GM21619 (cell line): ENCODE data around the gene CLDN11.

Experiments
- ATAC-seq: cut with Tn5 transposase; IDR thresholded peaks from one replicate; pipeline ENCODE4 v1.9.1; 2021; ENCODE audit not compliant: unreplicated experiment

CLDN11 gene

DNA sequence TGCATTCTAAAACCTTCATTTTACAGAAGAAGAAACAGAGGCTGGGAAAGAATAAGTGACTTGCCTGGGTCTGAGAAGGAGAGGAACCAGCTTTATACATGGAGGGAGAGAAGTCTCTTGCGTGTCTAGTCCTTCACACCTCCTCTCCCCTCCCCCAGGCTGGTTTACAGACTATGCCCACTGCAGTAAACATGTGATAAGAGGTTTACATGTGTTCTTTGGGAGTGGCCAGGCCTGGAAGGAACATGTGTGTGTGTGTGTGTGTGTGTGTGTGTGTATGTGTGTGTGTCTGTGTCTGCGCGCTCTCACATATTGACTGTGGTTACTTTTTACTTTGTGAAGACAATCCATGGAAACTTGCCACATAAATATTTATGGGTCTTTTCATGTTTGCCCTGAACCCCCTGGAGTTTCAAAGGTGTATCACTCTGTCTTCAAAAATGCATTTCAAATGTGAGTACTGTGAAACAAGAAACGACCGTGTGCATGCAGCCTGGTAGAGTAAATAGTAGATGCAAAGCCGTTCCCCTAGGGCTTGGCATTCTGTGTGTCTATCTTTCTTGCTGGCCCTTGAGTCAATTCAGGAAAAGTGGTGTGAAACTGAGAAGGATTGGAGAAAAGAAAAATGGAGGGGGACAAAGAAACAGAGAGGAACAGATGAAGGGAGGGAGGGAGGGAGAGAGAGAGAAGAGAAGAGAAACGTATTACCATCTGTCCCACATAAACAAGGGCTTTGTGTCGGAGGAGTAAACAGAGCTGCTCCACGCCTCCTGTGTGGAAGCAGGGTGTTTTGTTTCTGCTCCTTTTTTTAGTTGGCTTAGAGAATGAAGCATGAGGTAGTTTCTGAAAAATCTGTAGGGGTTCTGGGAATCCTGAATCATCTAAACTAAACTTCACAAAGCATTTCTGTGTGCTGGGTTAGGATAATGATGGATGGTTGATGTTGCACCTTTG, 51.7 kb downstream of the CLDN11 start:
- no peak for ATAC-seq

DNA sequence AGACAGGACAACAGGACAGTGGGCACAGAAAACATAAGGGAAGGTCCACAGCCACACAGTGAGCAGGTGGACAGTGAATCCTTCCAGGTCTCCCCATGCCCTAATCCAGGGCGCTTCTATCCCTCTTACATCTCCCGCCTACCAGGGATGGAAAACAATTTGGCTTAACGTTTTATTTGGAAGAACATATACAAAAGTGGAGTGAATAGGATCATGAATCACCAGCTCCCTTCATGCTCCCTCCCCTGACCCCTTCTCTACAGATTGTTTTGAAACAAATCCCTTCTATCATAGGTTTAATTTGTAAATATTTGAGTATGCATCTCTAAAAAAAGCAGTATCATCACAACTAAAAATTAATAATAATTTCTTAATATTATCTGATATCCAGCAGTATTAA, 52.5 kb downstream of the CLDN11 start:
- ATAC-seq = no peak

DNA sequence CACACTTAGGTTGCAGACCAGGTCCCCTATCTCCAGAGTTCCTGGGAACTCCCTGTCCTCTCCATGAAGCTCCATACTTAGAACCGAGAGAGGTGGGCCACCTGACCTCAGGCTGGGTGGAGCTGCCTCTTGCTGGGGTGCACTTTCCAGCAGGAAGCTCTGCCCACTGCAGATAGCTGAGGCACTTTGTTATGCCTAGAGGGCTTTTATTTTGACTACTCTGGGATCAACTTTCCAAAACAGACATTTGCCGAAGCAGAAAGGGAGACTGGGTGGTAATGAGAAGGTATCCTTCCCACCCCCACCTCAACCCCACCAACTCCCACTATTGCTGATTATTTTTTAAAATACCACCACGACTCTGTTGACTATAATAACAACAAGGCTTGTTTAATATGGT, 54.7 kb downstream of the CLDN11 start:
- no peak for ATAC-seq

DNA sequence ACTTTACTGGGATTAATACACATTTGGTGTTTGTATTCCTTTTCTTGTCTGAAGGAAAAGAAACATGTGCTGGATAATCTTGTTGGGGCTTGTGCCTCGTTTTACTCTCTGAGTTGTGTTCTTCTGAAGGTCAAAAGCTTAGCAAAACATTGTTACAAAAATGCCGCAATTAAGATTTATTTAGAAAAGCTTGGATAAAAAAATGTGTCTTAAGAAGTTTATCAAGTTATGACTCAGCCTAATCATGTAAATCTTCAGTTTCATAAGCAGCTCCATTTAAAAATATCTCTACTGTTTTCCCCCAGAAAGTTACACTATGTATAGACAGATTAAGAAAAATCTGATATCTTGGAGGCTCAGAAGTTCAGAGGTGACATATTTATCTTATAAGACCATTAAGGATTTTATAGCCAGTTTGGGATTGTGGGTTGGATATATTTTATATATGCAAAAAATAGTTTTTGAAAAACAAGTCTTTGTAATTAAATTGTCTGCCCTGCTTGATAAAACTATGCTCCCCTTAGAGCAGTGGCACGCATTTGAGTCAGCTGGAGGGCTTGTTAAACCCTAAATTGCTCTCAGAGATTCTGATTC, 56.5 kb downstream of the CLDN11 start:
- no peak for ATAC-seq

DNA sequence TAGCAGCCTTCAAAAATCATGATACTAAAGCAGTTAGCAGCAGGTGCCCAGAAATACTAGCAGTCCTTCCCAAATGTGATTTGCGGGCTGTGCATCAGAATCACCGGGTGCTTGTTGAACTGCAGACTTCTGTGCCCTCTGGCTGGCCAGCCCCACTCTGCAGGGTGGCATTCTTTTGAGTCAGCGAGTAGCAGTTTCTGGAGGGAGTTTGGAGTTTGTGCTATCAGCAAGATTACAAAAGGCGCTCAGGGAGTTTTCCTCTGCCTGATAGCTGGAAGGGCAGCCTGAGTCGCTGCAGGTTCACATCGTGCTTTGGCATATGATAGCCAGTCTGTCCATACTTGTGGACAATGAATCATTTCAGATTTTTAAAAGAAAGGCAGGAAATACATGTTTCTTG, 57.6 kb downstream of the CLDN11 start:
- ATAC-seq = no peak

DNA sequence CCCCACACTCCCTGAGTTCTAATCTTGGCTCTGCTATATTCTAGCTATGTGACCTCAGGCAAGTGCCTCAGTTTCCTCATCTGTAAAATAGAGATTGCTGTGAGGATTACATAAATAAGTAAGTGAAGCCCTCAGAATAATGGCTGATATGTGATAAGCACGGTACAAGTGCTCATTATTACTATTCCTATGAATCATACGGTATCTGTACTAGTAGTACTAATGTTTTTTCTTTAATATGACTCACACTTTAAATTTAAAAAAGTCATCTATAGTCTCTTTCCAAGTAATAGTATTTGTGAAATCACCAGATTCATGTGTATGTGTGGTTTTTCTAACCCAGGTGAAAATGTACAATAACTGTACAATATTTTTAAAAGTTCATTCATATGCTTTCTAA, 58.7 kb downstream of the CLDN11 start:
- ATAC-seq = no peak

DNA sequence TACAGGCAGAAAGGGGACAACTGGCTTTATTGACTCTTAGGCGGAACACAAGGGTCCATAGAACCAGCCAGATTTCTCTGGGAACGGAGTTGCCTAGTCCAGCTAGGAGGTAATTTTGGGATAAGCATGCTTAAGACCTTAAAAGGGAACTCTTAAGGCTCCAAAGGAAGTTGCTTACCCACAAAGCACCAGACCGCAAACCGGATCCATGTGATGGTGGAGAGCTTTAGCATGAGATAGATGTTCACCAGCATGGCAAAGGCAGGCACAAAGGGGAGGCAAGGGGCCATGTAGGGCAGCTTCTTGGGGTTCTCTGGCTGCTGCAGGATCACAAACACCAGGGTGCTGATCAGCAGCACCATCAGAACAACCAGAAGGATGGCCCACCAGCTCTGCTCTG, 61.4 kb downstream of the CLDN11 start:
- ATAC-seq = no peak

DNA sequence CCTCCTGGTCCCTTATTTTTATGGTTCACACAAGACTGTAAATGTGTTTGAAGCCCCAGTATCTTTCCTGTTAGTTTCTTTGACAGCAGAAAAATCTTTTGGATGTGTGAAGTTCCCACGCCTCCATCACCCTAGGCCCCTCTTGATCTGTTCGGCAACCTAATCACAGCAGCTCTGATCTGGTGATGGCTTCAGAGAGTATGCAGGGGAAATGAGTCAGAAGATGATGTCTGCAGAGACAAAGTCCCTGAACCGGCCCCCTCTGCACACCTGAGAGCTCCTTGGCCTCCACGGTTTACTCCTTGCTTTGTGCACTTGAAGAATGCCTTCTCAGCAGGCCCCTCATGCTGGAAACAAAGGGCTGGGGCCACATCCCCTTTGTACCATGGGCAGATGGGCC, 63.5 kb downstream of the CLDN11 start:
- ATAC-seq = no peak

DNA sequence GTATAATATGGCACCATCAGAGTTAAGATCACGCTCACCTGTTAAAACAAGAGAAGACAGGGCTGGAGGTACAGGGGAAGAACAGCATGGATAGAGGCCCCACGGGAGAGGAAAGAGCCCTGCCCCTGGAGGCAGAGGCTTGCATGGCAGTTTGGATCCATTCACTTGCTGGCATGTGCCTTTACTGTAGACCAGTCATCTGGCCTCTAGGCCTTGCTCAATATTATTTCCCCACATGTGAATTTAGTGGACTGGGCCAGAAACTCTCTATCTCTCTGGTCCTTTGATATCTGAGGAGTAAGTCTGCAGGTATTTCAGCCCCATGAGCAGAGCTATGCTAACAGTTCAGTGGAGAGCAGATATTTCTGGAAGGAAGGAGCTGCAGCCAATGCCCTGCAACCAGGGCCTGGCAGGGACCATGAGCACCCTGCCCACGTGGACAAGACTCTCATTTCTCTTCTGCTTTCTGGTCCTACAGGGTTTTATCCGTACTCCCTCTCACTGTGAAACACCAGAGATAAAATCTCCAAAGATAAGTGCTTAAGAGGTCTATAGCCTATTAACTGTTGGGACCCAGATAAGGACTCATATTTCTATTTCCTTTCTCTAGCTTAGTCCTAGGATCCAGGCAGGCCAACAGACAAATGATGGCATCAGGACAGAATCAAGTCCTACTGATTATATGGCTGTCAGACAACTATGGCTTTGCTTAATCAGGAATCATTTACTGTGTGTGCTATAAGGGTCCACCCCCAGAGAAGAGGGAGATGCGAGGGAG, 65.0 kb downstream of the CLDN11 start:
- ATAC-seq = no peak
